NB4 (cell line): ENCODE measurements around the gene DLX2.

ENCODE experiments used
- MYC ChIP-seq: IDR thresholded peaks from 2 replicates; pipeline ENCODE4 v1.6.1; 2011; ENCODE audit warnings: low read depth, low read length
- POLR2A ChIP-seq: IDR thresholded peaks from 2 replicates; pipeline ENCODE4 v1.6.1; 2011; ENCODE audit warnings: mild to moderate bottlenecking; ENCODE audit not compliant: insufficient read length; ENCODE audit errors: extremely low read depth
- TF ChIP-seq, protein P1 (sequence below): IDR thresholded peaks from one replicate; pipeline ENCODE4 v1.5.1; 2012; ENCODE audit warnings: low read depth, low read length
- TF ChIP-seq, protein P2 (sequence below): IDR thresholded peaks from 2 replicates; pipeline ENCODE4 v1.6.1; 2011; ENCODE audit warnings: low read depth, low read length

DNA sequence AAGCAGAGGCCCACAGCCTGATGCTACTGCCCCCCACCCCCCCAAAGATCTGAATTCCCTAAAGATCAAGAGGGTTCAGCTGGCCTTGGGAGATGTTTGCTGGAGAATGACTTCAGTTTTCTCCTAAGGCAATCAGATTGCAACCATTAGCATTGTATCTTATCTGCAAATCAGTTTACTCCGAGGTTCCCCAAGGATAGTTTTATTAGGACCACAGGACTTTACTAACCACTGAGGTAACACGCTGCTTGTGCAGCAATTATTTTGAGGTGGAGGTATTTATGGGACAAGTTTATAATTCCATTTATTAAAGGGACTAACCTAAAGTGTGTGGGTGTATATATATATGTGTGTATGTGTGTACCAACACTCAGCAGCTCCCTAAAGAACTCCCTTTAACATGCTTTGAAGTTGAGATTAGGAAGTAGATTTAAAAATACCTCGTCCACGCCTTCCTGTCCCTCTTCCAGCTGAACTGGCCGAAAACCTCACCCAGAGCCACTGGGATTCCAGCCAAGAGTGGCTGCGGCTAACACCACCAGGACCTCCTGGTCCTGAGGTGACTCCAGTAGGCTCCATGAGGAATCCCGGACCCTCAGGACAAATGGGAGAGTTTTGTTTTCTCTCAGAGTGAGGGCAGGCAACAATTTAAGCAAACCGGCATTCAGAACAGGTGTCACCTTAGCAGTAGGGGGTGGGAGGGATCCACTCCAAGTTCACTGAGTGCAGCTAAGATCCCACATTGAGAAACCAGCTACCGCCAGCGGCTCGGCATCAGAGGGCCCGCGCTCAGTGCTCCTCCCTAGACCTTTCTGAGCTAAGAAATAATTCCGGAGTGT is 20.4 kb downstream of the DLX2 start:
- TF ChIP-seq, protein P1, sequence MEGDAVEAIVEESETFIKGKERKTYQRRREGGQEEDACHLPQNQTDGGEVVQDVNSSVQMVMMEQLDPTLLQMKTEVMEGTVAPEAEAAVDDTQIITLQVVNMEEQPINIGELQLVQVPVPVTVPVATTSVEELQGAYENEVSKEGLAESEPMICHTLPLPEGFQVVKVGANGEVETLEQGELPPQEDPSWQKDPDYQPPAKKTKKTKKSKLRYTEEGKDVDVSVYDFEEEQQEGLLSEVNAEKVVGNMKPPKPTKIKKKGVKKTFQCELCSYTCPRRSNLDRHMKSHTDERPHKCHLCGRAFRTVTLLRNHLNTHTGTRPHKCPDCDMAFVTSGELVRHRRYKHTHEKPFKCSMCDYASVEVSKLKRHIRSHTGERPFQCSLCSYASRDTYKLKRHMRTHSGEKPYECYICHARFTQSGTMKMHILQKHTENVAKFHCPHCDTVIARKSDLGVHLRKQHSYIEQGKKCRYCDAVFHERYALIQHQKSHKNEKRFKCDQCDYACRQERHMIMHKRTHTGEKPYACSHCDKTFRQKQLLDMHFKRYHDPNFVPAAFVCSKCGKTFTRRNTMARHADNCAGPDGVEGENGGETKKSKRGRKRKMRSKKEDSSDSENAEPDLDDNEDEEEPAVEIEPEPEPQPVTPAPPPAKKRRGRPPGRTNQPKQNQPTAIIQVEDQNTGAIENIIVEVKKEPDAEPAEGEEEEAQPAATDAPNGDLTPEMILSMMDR: no peak
- TF ChIP-seq MYC (no peak), POLR2A (no peak)
- TF ChIP-seq, protein P2, sequence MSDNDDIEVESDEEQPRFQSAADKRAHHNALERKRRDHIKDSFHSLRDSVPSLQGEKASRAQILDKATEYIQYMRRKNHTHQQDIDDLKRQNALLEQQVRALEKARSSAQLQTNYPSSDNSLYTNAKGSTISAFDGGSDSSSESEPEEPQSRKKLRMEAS: no peak
